ENCODE data around the gene SKIDA1.

The SKIDA1 gene

DNA sequence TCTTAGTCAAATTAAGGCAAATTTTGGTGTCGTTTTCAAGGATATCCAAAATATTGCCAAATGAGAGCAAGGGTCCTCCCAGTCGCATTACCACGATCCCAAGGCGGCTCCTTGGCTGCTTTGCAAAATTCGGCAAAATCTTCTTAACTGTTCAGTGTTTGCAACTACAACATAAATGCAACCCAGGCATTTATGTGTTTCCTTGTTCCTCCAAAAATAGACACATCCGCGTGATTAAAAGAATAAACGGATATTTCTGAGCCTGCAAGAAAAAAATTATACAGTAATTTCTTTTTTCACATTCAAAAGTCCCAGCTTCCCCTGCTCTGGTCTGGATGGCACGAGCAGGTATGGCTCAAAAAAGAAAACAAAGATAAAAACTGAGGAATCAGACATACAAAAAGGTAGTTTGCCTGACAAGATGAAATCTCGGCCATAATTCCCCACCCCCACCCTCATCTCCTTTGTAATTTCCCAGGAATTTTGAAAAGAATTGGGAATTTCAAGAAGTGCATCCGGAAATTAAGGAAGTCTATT is 6.0 kb downstream of the SKIDA1 start:
- H3K4me3 ChIP-seq (replicated peaks; ENCODE audit: low read depth, low read length), result peak overlapping the region; percentile 65
- no peak for DNase-seq (ENCODE audit: low read depth)
- TF ChIP-seq, protein P1, sequence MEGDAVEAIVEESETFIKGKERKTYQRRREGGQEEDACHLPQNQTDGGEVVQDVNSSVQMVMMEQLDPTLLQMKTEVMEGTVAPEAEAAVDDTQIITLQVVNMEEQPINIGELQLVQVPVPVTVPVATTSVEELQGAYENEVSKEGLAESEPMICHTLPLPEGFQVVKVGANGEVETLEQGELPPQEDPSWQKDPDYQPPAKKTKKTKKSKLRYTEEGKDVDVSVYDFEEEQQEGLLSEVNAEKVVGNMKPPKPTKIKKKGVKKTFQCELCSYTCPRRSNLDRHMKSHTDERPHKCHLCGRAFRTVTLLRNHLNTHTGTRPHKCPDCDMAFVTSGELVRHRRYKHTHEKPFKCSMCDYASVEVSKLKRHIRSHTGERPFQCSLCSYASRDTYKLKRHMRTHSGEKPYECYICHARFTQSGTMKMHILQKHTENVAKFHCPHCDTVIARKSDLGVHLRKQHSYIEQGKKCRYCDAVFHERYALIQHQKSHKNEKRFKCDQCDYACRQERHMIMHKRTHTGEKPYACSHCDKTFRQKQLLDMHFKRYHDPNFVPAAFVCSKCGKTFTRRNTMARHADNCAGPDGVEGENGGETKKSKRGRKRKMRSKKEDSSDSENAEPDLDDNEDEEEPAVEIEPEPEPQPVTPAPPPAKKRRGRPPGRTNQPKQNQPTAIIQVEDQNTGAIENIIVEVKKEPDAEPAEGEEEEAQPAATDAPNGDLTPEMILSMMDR (IDR thresholded peaks at IDR 0.05; ENCODE audit: low read length, missing control alignments), result no peak

DNA sequence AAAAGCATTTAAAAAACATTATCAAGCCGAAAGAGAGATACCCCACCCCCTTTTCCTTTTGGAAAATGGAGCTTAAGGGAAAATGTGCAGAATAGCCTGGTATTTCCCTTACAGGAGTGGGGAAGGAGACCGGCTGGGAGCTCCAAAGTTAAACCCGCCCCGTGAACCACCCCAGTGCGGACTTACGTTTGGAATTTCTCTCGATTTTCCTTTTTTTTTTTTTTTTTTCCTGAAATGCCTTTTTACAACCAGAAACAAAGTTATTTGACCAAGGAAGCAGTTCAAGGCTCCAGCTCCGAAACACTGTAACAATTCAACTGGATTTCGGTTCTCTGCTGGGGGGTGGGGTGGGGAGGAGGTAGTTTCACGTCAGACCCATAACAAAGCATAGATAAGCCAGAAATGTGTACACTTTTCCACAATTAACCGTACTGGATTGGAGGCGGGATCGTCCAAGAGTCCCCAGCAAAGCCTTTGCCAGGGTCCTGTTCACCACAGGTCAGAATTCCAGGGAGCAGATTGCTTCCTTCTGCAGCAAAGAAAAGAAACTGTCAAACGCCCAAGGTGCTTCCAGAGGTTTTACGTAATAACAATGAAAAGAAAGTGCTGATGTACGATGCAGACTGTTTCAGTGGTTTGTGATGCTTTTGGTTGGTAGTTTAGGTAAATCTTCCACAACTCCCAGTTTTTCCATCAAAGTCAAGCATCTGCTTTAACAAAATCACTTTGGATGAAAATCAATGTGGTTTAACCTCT is 6.7 kb downstream of the SKIDA1 start:
- DNase-seq (ENCODE audit: low read depth), result peak; percentile 59
- H3K4me3 ChIP-seq (replicated peaks; ENCODE audit: low read depth, low read length), result peak overlapping the region; percentile 65
- TF ChIP-seq, protein P1 (IDR thresholded peaks at IDR 0.05; ENCODE audit: low read length, missing control alignments), result no peak

DNA sequence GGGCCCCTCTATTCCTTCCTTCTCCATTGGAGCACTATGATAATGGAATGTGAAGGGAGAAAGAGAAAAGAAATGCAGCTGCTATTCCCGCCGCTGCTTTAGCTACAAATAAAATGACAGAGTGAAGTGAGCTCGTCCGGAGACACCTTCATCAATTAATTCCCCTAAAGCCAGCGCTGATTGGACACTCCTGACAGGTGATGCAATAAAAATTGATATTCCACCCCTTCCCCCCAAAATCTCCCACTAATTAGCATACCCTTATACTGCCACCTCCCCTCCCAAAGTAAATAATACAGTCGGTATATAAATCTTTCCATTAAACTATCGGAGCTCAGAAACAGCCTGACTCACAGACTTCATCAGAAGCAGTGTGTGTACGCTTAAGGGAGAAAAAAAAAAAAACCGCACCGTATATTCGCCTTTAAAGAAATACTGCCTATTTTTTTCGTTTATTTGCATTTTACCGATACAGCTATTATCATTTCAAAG is 7.3 kb downstream of the SKIDA1 start:
- peak; percentile 49 for DNase-seq (ENCODE audit: low read depth)
- peak overlapping the region; percentile 65 for H3K4me3 ChIP-seq (replicated peaks; ENCODE audit: low read depth, low read length)
- TF ChIP-seq, protein P1 (IDR thresholded peaks at IDR 0.05; ENCODE audit: low read length, missing control alignments), result no peak

DNA sequence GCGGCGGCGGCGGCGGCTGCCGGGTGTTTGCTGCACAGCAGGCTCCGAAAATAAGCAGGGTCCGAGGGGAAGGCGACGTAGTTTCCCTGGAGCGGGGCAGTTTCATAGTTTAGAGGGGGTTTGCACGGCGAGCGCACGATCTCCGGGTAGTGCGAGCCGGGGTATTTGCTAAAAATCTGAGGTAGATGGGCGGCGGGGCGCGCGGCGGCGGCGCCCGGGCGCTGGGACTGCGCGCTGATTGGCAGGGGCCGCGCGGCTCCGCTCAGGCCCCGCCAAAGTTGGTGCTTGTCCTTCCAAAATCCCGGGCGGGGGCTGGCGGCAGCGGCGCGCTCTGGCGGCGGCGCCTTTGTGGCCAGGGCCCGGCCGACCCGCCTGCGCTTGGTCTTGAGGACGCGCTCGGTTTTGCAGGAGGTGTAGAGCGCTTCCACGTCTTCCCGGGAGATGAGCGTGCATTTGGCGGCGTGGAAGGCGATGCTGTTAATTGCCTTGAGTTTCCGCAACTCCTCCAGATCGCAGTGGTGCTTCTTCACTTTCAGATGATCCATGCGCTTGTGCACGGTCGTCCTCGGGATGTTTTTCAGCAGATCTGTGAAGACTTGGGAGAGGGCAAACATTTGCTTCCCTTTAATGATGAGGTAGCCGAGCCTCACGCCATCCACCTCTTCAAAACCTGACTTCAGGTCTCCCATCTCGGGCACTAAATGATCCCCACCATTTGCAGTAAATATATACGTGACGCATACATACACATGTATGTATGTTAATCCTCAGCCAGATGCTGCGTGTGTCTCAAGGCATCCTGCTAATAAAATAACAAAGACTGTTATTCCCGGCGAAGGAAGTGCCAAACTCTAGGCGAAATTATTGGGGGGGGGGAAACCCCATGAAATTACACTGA is 8.1 kb downstream of the SKIDA1 start:
- TF ChIP-seq, protein P1 (IDR thresholded peaks at IDR 0.05; ENCODE audit: low read length, missing control alignments), result no peak
- peak; percentile 55 for DNase-seq (ENCODE audit: low read depth)
- H3K4me3 ChIP-seq (replicated peaks; ENCODE audit: low read depth, low read length), result peak overlapping the region; percentile 65

DNA sequence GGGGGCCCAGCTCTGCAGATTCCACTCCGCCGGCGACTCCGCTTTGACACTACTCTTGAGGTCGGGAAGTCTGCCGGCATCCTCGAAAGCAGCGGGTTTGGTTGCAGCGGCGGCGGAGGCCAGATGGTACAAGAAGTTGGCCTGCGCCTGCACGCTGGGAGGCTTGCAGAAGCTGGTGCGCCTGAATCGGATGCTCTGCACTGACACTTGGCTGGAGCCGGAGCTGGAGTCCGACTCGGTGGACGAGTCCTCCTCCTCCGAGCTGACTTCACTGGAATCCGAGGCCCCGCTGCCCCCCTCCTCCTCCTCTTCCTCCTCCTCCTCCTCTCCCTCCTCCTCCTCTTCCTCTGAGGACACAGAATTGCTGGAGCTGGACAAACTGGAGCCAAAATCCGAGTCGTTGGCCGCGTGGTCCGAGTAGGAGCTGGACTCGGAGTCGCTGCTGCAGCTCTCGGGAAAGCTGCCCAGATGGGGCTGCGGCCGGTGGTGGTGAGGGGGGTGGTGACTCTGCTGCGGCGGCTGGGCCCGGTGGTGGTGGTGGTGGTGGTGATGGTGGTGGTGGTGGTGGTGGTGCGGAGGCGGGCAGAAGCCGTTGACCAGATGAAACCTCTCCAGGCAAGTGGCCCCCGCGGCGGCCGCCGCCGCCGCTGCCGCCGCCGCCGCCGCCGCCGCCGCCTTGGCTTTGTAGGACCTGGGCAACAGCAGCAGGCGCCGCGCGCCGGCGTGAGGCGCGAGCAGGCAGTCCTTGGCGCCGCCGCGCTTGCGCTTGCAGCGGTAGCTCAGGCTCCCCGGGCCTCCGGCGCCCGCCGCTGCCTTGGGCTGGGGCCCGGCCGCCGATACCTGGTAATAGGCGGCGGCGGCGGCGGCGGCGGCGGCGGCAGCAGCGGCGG is 9.0 kb downstream of the SKIDA1 start:
- DNase-seq (ENCODE audit: low read depth), result peak; percentile 75
- H3K4me3 ChIP-seq (replicated peaks; ENCODE audit: low read depth, low read length), result peak overlapping the region; percentile 65
- TF ChIP-seq, protein P1 (IDR thresholded peaks at IDR 0.05; ENCODE audit: low read length, missing control alignments), result no peak
